HepG2 (cell line): Measurements from ENCODE around the gene BAIAP2L1. TPM values are rescaled to one million over a fixed set of nuclear protein-coding genes. Genes with fewer than 3 reads are reported as not detected.

ENCODE experiments used
- ARID5B ChIP-seq: IDR thresholded peaks from 2 replicates; pipeline ENCODE4 v1.4.0; 2020; ENCODE audit warnings: mild to moderate bottlenecking, missing genetic modification reagents
- CHCHD3 ChIP-seq: sonication (generic); formaldehyde crosslinking; IDR thresholded peaks from 2 replicates; pipeline ENCODE4 v1.8.0; 2022; ENCODE audit warnings: mild to moderate bottlenecking, missing genetic modification reagents, moderate library complexity
- CHD4 ChIP-seq: fragments of 200-600 bp; sonication (generic); IDR thresholded peaks from 2 replicates; pipeline ENCODE4 v1.7.0; 2017; ENCODE audit warnings: mild to moderate bottlenecking, low read length, borderline replicate concordance
- KMT2B ChIP-seq: IDR thresholded peaks from 2 replicates; pipeline ENCODE4 v1.6.1; 2016; ENCODE audit warnings: missing genetic modification reagents, missing compliant biosample characterization
- MEIS1 ChIP-seq: sonication (generic); formaldehyde crosslinking; IDR thresholded peaks from 2 replicates; pipeline ENCODE4 v1.9.0; 2021; ENCODE audit warnings: mild to moderate bottlenecking, missing genetic modification reagents, moderate library complexity, borderline replicate concordance
- NFAT5 ChIP-seq: sonication (generic); formaldehyde crosslinking; IDR thresholded peaks from 2 replicates; pipeline ENCODE4 v1.4.0; 2020; ENCODE audit warnings: missing genetic modification reagents
- NONO ChIP-seq, 2 experiments: fragments of 450-650 bp in 1 of 2; sonication (generic) in 1 of 2; formaldehyde crosslinking in 1 of 2; IDR thresholded peaks in 1 of 2; conservative IDR thresholded peaks in 1 of 2; 2 replicates each; pipeline versions ENCODE4 v1.6.1 to v1.8.0; 2017 to 2022; ENCODE audit warnings: mild to moderate bottlenecking in 1 of 2, missing genetic modification reagents in 1 of 2, moderate library complexity in 1 of 2
- RNF2 ChIP-seq: fragments of 450-650 bp; conservative IDR thresholded peaks from 2 replicates; pipeline ENCODE4 v1.6.1; 2016; ENCODE audit warnings: low read depth
- RXRA ChIP-seq: sonication (generic); formaldehyde crosslinking; IDR thresholded peaks from 2 replicates; pipeline ENCODE4 v1.5.1; 2020; ENCODE audit warnings: missing genetic modification reagents
- ZNF430 ChIP-seq: sonication (generic); formaldehyde crosslinking; IDR thresholded peaks from 2 replicates; pipeline ENCODE4 v1.9.0; 2021; ENCODE audit warnings: mild to moderate bottlenecking, missing genetic modification reagents
- ZNF687 ChIP-seq: sonication (generic); formaldehyde crosslinking; IDR thresholded peaks from 2 replicates; pipeline ENCODE4 v1.5.1; 2020; ENCODE audit warnings: mild to moderate bottlenecking, missing genetic modification reagents, moderate library complexity
- polyA plus RNA-seq, 8 experiments: library from polyadenylated mRNA; depleted of rRNA in 3 of 8; stranded (reverse) in 7 of 8; unstranded in 1 of 8; fragments of >200 nt; fragmentation: Illumina TruSeq in 4 of 8; extraction: Trizol in 4 of 8; gene quantifications; 2 replicates each; pipeline versions ENCODE4 v1.2.1 to v1.2.3, GENCODE V29; 2011 to 2016; ENCODE audit warnings: low read depth in 4 of 8, missing spikeins in 1 of 8, mixed read lengths in 1 of 8; ENCODE audit not compliant: insufficient read depth in 1 of 8
- total RNA-seq, 5 experiments: library from RNA; depleted of rRNA; stranded (reverse); fragments of >200 nt; fragmentation: Illumina TruSeq; extraction: Trizol; gene quantifications; 2 replicates each; pipeline ENCODE4 v1.2.3, GENCODE V29; 2016; ENCODE audit warnings: low read depth in 1 of 5

The BAIAP2L1 gene
- total and polyA plus RNA-seq, 2 of the 13 experiments (the other 11 are each of a cell fraction or from before 2014, with no cell fraction given), result 13.0 to 21.5 TPM

- peak; percentile 75 for TF ChIP-seq ZNF687 (CRISPR knock-in tag)
- TF ChIP-seq MEIS1, result no peak
- 0 out of 2 replicates have a peak, but pooled peaks have one; percentile 49 for TF ChIP-seq NFAT5 (CRISPR knock-in tag)
- no peak for TF ChIP-seq CHD4
- TF ChIP-seq RNF2, result peak; percentile 86
- no peak for TF ChIP-seq CHCHD3 (CRISPR knock-in tag)
- TF ChIP-seq NONO (IDR thresholded peaks at IDR 0.05), result no peak
- 0 out of 2 replicates have a peak, but pooled peaks have one; percentile 45 for TF ChIP-seq NONO (CRISPR knock-in tag; conservative IDR thresholded peaks at IDR 0.05)
- peak; percentile 10; the same call in 1 of the 2 replicates for TF ChIP-seq ZNF430 (CRISPR knock-in tag)
- peak; percentile 40; the same call in 1 of the 2 replicates for TF ChIP-seq ARID5B
- TF ChIP-seq RXRA (CRISPR knock-in tag), result peak; percentile 29; the same call in 1 of the 2 replicates
- peak; percentile 20; the same call in 1 of the 2 replicates for TF ChIP-seq KMT2B (CRISPR knock-in tag)
Measured at GRCh38 chr7:98400542-98401340, at the start of gene BAIAP2L1 (continued).
